Sigmoid colon (tissue), 4 donors: Measurements from ENCODE around the gene ZNF486.

Experiments
- CTCF ChIP-seq, 4 experiments: fragments of 450-650 bp in 3 of 4; fragments of 200-600 bp in 1 of 4; IDR thresholded peaks; one replicate each; pipeline ENCODE4 v1.5.1; 2016 to 2019; ENCODE audit warnings: antibody characterized with exemption in 4 of 4, mild to moderate bottlenecking in 3 of 4, moderate library complexity in 2 of 4
- EP300 ChIP-seq, 4 donors: sonication (generic); formaldehyde crosslinking; IDR thresholded peaks; one replicate each; pipeline ENCODE4 v1.6.1; 2017; ENCODE audit warnings: antibody characterized with exemption in 4 of 4
- POLR2A ChIP-seq, 2 donors: fragments of 450-650 bp; IDR thresholded peaks; one replicate each; pipeline ENCODE4 v1.6.1; 2016; ENCODE audit warnings: antibody characterized with exemption in 2 of 2, mild to moderate bottlenecking in 2 of 2, moderate library complexity in 2 of 2
- POLR2AphosphoS5 ChIP-seq, 4 donors: sonication (generic); formaldehyde crosslinking; IDR thresholded peaks; one replicate each; pipeline ENCODE4 v1.6.1; 2017; ENCODE audit warnings: antibody characterized with exemption in 4 of 4

GRCh38 chr19:20243629-20244028 is 76.6 kb downstream of the ZNF486 start:
- TF ChIP-seq POLR2AphosphoS5 (IDR thresholded peaks at IDR 0.05) (no peak), CTCF (IDR thresholded peaks at IDR 0.05) (no peak), POLR2A (IDR thresholded peaks at IDR 0.05) (no peak), EP300 (IDR thresholded peaks at IDR 0.05) (no peak)
